Peyer's patch (tissue), 4 donors: ENCODE results near the gene SPI1.

Source experiments
- POLR2A ChIP-seq, 2 donors: fragments of 450-650 bp; IDR thresholded peaks; one replicate each; pipeline ENCODE4 v1.5.1; 2017; ENCODE audit warnings: antibody characterized with exemption in 2 of 2, mild to moderate bottlenecking in 2 of 2, moderate library complexity in 2 of 2
- TF ChIP-seq, protein P1 (sequence below), 6 experiments: fragments of 450-650 bp in 4 of 6; fragments of 200-600 bp in 2 of 6; sonication (generic) in 1 of 6; IDR thresholded peaks; one replicate each; pipeline ENCODE4 v1.5.1; 2017 to 2019; ENCODE audit warnings: antibody characterized with exemption in 6 of 6, mild to moderate bottlenecking in 3 of 6, moderate library complexity in 1 of 6

DNA sequence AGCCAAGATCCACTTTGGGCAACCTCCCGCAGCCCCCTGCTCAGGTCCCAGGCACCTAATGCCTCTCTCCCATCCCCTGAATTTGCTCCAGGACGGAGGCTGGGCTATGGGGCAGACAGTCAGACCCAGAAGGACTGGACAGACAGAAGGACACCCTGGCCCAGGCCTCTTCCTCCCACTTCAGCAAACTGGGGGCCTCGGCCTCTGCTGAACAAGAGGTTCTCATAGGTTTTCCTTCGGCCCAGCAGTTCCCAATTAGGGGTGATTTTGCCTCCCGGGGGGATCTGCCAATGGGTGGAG, 3.7 kb downstream of the SPI1 start:
- TF ChIP-seq, protein P1, sequence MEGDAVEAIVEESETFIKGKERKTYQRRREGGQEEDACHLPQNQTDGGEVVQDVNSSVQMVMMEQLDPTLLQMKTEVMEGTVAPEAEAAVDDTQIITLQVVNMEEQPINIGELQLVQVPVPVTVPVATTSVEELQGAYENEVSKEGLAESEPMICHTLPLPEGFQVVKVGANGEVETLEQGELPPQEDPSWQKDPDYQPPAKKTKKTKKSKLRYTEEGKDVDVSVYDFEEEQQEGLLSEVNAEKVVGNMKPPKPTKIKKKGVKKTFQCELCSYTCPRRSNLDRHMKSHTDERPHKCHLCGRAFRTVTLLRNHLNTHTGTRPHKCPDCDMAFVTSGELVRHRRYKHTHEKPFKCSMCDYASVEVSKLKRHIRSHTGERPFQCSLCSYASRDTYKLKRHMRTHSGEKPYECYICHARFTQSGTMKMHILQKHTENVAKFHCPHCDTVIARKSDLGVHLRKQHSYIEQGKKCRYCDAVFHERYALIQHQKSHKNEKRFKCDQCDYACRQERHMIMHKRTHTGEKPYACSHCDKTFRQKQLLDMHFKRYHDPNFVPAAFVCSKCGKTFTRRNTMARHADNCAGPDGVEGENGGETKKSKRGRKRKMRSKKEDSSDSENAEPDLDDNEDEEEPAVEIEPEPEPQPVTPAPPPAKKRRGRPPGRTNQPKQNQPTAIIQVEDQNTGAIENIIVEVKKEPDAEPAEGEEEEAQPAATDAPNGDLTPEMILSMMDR (IDR thresholded peaks at IDR 0.05): no peak
- TF ChIP-seq POLR2A (IDR thresholded peaks at IDR 0.05): no peak
